Liver (tissue), 9 donors: Measurements from ENCODE around the gene DLEC1. TPM values are rescaled to one million over a fixed set of nuclear protein-coding genes. Genes with fewer than 3 reads are reported as not detected.

Experiments used
- DNase-seq: peaks from one replicate; pipeline ENCODE4 v3.0.0-alpha.2; 2017; ENCODE audit warnings: low spot score
- H3K27ac ChIP-seq, 2 donors: one replicate each; pipeline ENCODE4 v1.7.0; 2013; ENCODE audit warnings: inconsistent platforms in 2 of 2, low read length in 2 of 2, control low read depth in 1 of 2, low read depth in 1 of 2, mild to moderate bottlenecking in 1 of 2
- H3K27me3 ChIP-seq, 4 donors: one replicate each; pipeline versions ENCODE4 v1.6.1 to v1.7.0; 2013; ENCODE audit warnings: low read length in 3 of 4, inconsistent platforms in 1 of 4, mild to moderate bottlenecking in 1 of 4, moderate library complexity in 1 of 4; ENCODE audit not compliant: control insufficient read depth in 4 of 4, insufficient read depth in 4 of 4
- H3K36me3 ChIP-seq, 4 donors: one replicate each; pipeline versions ENCODE4 v1.6.1 to v1.7.0; 2013; ENCODE audit warnings: low read length in 3 of 4, mild to moderate bottlenecking in 3 of 4, low read depth in 1 of 4, moderate library complexity in 1 of 4; ENCODE audit not compliant: control insufficient read depth in 4 of 4, insufficient read depth in 3 of 4
- H3K4me1 ChIP-seq, 4 donors: one replicate each; pipeline versions ENCODE4 v1.6.1 to v1.7.0; 2013; ENCODE audit warnings: low read length in 3 of 4, mild to moderate bottlenecking in 3 of 4, moderate library complexity in 1 of 4; ENCODE audit not compliant: control insufficient read depth in 4 of 4, insufficient read depth in 4 of 4
- H3K4me3 ChIP-seq, 3 donors: one replicate each; pipeline versions ENCODE4 v1.6.1 to v1.7.0; 2013; ENCODE audit warnings: low read length in 3 of 3, control low read depth in 1 of 3, low read depth in 1 of 3, mild to moderate bottlenecking in 1 of 3
- H3K9ac ChIP-seq, 2 donors: one replicate each; pipeline ENCODE4 v1.7.0; 2013; ENCODE audit warnings: low read length in 2 of 2, mild to moderate bottlenecking in 2 of 2, moderate library complexity in 2 of 2, control low read depth in 1 of 2, low read depth in 1 of 2
- H3K9me3 ChIP-seq, 4 donors: one replicate each; pipeline versions ENCODE4 v1.6.1 to v1.7.0; 2013; ENCODE audit warnings: low read length in 3 of 4; ENCODE audit not compliant: control insufficient read depth in 4 of 4
- EGR1 ChIP-seq, 2 donors: IDR thresholded peaks; 2 replicates each; pipeline ENCODE4 v1.6.1; 2016 to 2018; ENCODE audit warnings: antibody characterized with exemption in 2 of 2, low read depth in 2 of 2
- HNF4A ChIP-seq, 2 donors: conservative IDR thresholded peaks; 2 replicates each; pipeline ENCODE4 v1.6.1; 2016; ENCODE audit warnings: antibody characterized with exemption in 2 of 2, mild to moderate bottlenecking in 2 of 2
- HNF4G ChIP-seq: IDR thresholded peaks from 2 replicates; pipeline ENCODE4 v1.6.1; 2016; ENCODE audit warnings: antibody characterized with exemption
- RAD21 ChIP-seq, 2 donors: IDR thresholded peaks; 2 replicates each; pipeline ENCODE4 v1.6.1; 2016; ENCODE audit warnings: antibody characterized with exemption in 2 of 2, mild to moderate bottlenecking in 2 of 2
- RXRA ChIP-seq, 2 donors: IDR thresholded peaks; 2 replicates each; pipeline ENCODE4 v1.6.1; 2017 to 2018; ENCODE audit warnings: antibody characterized with exemption in 2 of 2, mild to moderate bottlenecking in 1 of 2
- SP1 ChIP-seq: IDR thresholded peaks from 2 replicates; pipeline ENCODE4 v1.6.1; 2018; ENCODE audit warnings: antibody characterized with exemption, mild to moderate bottlenecking
- WGBS: extraction: QIAGEN DNeasy Blood & Tissue Kit; methylation state at CpG from one replicate; pipeline ENCODE4 v1.1.7; 2013; 5-methylcytosine and 5-hydroxymethylcytosine counted together
- polyA plus RNA-seq, 2 donors: library from polyadenylated mRNA; stranded (reverse) in 1 of 2; unstranded in 1 of 2; fragments of 200-250 nt in 1 of 2; fragments of >200 nt in 1 of 2; fragmentation: Nextera tagmentation in 1 of 2; extraction: Ambion mirVana in 1 of 2; gene quantifications; one replicate each; pipeline versions ENCODE4 v1.2.1 to v1.2.3, GENCODE V29; 2013 to 2015
- total RNA-seq, 2 donors: library from RNA; depleted of rRNA; stranded (reverse); fragments of >200 nt; gene quantifications; one replicate each; pipeline ENCODE4 v1.2.3, GENCODE V29; 2014
- TF ChIP-seq, protein P1 (sequence below): IDR thresholded peaks from 2 replicates; pipeline ENCODE4 v1.6.1; 2016; ENCODE audit warnings: antibody characterized with exemption, mild to moderate bottlenecking
- TF ChIP-seq, protein P2 (sequence below): IDR thresholded peaks from 2 replicates; pipeline ENCODE4 v1.6.1; 2016; ENCODE audit warnings: antibody characterized with exemption
- donor health status: healthy.
- donor health status: healthy.
- donor health status: healthy.
- donor health status: healthy.
- donor health status: healthy.

The DLEC1 gene
- total and polyA plus RNA-seq, 4 donors, result 0.09 to 0.63 (median 0.30) TPM

DNA sequence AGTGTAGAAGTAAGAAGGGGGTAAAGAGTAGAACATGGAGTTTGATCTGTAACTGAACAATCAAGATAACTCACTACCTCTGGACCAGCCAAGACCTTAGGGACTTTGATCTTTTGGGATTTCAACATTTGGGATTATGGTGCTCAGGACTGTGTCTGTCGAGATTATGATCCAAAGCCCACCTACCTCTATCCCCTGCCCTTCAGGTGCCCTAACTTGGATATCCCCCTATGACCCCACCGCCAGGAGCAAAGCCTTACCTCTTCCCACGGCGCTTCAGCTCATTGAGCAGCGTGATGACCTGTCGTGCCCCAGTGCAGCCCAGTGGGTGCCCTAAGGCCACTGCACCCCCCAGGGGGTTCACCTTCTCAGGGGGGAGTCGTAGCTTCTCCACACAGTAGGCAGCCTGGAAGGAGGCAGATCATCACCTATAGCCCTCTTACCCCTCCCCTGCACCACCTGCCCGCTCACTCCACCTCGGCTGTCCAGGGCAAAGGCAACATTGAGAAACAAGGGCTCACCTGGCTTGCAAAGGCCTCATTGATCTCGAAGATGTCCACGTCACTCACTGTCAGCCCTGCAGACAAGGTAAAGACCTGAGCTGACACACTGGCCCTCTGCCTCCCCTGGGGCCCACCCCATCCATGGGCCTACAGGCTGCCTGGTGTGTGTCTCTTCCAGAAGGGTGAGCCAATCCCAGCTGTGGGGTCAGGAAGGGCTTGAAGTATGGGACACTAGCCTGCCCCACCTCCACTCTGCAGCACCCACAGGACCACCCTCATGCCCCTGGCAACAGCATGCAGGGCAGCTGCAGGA, 86.5 kb downstream of the DLEC1 start (continued):
- TF ChIP-seq, protein P1, sequence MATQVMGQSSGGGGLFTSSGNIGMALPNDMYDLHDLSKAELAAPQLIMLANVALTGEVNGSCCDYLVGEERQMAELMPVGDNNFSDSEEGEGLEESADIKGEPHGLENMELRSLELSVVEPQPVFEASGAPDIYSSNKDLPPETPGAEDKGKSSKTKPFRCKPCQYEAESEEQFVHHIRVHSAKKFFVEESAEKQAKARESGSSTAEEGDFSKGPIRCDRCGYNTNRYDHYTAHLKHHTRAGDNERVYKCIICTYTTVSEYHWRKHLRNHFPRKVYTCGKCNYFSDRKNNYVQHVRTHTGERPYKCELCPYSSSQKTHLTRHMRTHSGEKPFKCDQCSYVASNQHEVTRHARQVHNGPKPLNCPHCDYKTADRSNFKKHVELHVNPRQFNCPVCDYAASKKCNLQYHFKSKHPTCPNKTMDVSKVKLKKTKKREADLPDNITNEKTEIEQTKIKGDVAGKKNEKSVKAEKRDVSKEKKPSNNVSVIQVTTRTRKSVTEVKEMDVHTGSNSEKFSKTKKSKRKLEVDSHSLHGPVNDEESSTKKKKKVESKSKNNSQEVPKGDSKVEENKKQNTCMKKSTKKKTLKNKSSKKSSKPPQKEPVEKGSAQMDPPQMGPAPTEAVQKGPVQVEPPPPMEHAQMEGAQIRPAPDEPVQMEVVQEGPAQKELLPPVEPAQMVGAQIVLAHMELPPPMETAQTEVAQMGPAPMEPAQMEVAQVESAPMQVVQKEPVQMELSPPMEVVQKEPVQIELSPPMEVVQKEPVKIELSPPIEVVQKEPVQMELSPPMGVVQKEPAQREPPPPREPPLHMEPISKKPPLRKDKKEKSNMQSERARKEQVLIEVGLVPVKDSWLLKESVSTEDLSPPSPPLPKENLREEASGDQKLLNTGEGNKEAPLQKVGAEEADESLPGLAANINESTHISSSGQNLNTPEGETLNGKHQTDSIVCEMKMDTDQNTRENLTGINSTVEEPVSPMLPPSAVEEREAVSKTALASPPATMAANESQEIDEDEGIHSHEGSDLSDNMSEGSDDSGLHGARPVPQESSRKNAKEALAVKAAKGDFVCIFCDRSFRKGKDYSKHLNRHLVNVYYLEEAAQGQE, result no peak
- TF ChIP-seq HNF4G (peak; percentile 62), SP1 (peak; percentile 61), RAD21 (IDR thresholded peaks at IDR 0.05) (no peak)
- TF ChIP-seq, protein P2, sequence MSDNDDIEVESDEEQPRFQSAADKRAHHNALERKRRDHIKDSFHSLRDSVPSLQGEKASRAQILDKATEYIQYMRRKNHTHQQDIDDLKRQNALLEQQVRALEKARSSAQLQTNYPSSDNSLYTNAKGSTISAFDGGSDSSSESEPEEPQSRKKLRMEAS, result peak; percentile 79

DNA sequence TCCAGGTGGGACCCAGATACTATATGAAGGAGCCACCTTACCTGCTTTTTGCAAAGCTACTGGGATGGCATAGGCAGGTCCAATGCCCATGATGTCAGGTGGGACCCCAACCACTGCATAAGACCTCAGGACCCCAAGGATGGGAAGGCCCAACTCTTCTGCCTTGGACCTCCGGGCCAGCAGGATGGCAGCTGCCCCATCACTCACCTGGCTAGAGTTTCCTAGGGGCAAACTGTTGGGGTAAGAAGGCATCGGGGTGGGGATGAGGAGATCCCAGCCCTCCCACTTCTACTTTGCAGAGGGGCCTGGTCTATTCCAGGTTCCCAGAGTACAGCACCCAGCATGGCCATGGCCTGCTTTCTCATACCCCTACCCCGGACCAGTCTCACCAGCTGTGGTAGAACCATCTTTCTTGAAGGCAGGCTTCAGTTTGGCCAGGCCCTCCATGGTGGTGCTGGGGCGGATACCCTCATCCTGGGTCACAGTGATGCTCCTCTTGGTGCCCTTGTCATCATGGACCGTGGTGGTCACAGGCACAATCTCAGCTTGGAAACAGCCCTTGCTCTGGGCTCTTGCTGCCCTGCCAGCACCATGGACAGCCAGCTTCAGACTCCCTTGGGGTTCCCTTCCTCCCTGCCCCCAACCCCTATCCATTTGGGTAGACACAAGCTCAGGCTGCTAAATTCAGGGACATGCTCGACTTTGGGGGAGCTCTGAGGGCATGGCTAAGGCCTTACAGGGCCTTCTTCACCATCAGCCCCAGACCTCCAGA, 87.3 kb downstream of the DLEC1 start:
- TF ChIP-seq, protein P1, result peak; percentile 97
- no peak for TF ChIP-seq RXRA (IDR thresholded peaks at IDR 0.05)
- no peaks in the 10 kb centered on the region for H3K9me3 ChIP-seq
- H3K27ac ChIP-seq, result peak overlapping the region in 1 of 2 donors; percentile 27
- peaks cover 28 to 65% (median 59%) of the 10 kb centered on the region in 4 donors for H3K36me3 ChIP-seq
- WGBS, result 94% methylated on average over 6 of the region's 6 CpGs
- no peak overlapping the region for H3K9ac ChIP-seq
- no peaks in the 10 kb centered on the region for H3K27me3 ChIP-seq
- no peak overlapping the region for H3K4me3 ChIP-seq
- DNase-seq, result peak; percentile 33
- peaks cover 12 to 96% (median 77%) of the 10 kb centered on the region in 4 donors for H3K4me1 ChIP-seq

DNA sequence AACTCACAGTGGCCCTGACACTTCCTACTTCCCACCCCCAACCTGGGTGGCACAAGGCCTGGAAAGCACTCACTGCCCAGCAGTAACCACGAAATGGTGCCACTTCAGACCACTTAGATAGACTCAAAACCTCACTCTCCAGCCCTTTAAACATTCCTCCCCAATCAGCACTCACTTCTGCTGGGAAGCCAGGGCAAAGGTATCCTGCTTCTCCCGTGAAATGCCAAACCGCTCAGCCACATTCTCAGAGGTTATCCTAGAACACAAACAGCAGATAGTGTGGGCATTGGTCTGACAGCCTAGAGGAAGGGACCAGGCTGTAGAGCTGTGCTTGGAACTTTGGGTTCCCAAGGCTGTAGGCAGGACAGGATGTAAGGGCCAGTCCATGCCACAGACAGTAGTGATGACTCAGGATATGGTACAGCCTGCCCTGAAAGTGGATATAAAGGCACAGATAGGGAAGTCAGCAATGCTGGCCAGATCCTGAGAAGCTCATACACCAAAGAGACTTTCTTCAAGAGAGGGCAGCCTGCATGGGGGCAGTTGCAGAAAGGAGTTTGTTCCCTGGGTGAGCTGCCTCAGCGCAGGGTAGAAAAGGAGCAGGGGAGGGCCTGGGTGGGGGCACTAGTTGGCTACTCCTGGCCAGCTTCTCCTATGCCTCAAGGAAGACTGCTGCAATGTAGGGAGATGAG, 88.7 kb downstream of the DLEC1 start:
- Histone ChIP-seq H3K9me3 (no peaks in the 10 kb centered on the region), H3K4me3 (no peak overlapping the region), H3K9ac (no peak overlapping the region), H3K27ac (peak overlapping the region in 1 of 2 donors; percentile 16), H3K4me1 (peaks cover 21 to 96% (median 77%) of the 10 kb centered on the region in 4 donors), H3K36me3 (peaks cover 23 to 63% (median 53%) of the 10 kb centered on the region in 4 donors), H3K27me3 (no peaks in the 10 kb centered on the region)
- TF ChIP-seq EGR1 (IDR thresholded peaks at IDR 0.05; ENCODE audit: low read depth in 2 of 2) (no peak), HNF4A (conservative IDR thresholded peaks at IDR 0.05) (peak in 1 of 2 donors; percentile 12)
- WGBS, result 64% methylated on average over 4 of the region's 4 CpGs
- DNase-seq, result peak; percentile 26
